Muscle of leg (tissue), 16 donors: ENCODE measurements around the gene CIBAR2. TPM values are rescaled to one million over a fixed set of nuclear protein-coding genes. Genes with fewer than 3 reads are reported as not detected.

Experiments
- DNase-seq: peaks from one replicate; pipeline ENCODE4 v3.0.0; 2013
- H3K27ac ChIP-seq: one replicate; pipeline ENCODE4 v1.5.1; 2013; ENCODE audit warnings: mild to moderate bottlenecking, low read length, control low read depth
- H3K27me3 ChIP-seq: one replicate; pipeline ENCODE4 v1.6.1; 2013; ENCODE audit warnings: low read length; ENCODE audit not compliant: control insufficient read depth, insufficient read depth
- H3K36me3 ChIP-seq: one replicate; pipeline ENCODE4 v1.6.1; 2013; ENCODE audit warnings: low read length; ENCODE audit not compliant: control insufficient read depth, insufficient read depth
- H3K4me1 ChIP-seq: one replicate; pipeline ENCODE4 v1.6.1; 2013; ENCODE audit warnings: low read length; ENCODE audit not compliant: control insufficient read depth, insufficient read depth
- H3K4me3 ChIP-seq: one replicate; pipeline ENCODE4 v1.5.1; 2013; ENCODE audit warnings: low read length, control low read depth
- H3K9me3 ChIP-seq: replicated peaks from 2 replicates; pipeline ENCODE4 v1.6.1; 2013; ENCODE audit warnings: low read depth, low read length; ENCODE audit not compliant: control insufficient read depth
- WGBS: methylation state at CpG from one replicate; pipeline ENCODE4 v1.1.5; 2013; ENCODE audit warnings: missing lambda C conversion rate; ENCODE audit not compliant: insufficient coverage; 5-methylcytosine and 5-hydroxymethylcytosine counted together
- long read RNA-seq, 11 donors: transcript quantifications; one replicate each; lab custom pipeline, GENCODE V29; 2026
- polyA plus RNA-seq, 8 donors: library from polyadenylated mRNA; unstranded; fragments of 120-200 nt; gene quantifications; one replicate each; pipeline versions ENCODE4 v1.2.1 to v1.2.3, GENCODE V29; 2013; ENCODE audit warnings: inconsistent platforms in 1 of 8, low replicate concordance in 1 of 8; ENCODE audit not compliant: insufficient read length in 8 of 8, insufficient read depth in 1 of 8
- total RNA-seq: library from RNA; stranded (reverse); fragments of 120-200 nt; gene quantifications from one replicate; pipeline ENCODE4 v1.2.4, GENCODE V29; 2013

The CIBAR2 gene
- total RNA-seq (not detected), polyA plus RNA-seq (under 1 TPM in 2 of 8 donors, not detected in 6; 0.18 to 0.30 TPM)
- long read RNA-seq, donor 1 = 0 reads
- long read RNA-seq, donor 2 = 0 reads
- long read RNA-seq, donor 3 = 0 reads
- long read RNA-seq, donor 4 = 0 reads
- long read RNA-seq, donor 5 = 0 reads
- long read RNA-seq, donor 6 = 0 reads
- long read RNA-seq, donor 7 = 0 reads
- long read RNA-seq, donor 8 = 0 reads
- long read RNA-seq, donor 9 = 0 reads
- long read RNA-seq, donor 10 = 0 reads
- long read RNA-seq, donor 11 = 0 reads

GRCh38 chr16:85112364-85112763 is at the start of gene CIBAR2:
Gene CIBAR2 (minus strand): TSS chr16:85112472. CDS start chr16:85112352, 120 bp downstream.
- Histone ChIP-seq H3K4me3 (no peak within 1 kb of the TSS), H3K27me3 (peaks cover 6% of the 10 kb centered on the region), H3K27ac (no peak within 1 kb of the TSS), H3K9me3 (no peaks in the 10 kb centered on the region), H3K4me1 (peaks cover 7% of the 10 kb centered on the region), H3K36me3 (no peaks in the 10 kb centered on the region)
- DNase-seq = no peak
- WGBS = 56% methylated on average over 15 of the region's 15 CpGs

DNA sequence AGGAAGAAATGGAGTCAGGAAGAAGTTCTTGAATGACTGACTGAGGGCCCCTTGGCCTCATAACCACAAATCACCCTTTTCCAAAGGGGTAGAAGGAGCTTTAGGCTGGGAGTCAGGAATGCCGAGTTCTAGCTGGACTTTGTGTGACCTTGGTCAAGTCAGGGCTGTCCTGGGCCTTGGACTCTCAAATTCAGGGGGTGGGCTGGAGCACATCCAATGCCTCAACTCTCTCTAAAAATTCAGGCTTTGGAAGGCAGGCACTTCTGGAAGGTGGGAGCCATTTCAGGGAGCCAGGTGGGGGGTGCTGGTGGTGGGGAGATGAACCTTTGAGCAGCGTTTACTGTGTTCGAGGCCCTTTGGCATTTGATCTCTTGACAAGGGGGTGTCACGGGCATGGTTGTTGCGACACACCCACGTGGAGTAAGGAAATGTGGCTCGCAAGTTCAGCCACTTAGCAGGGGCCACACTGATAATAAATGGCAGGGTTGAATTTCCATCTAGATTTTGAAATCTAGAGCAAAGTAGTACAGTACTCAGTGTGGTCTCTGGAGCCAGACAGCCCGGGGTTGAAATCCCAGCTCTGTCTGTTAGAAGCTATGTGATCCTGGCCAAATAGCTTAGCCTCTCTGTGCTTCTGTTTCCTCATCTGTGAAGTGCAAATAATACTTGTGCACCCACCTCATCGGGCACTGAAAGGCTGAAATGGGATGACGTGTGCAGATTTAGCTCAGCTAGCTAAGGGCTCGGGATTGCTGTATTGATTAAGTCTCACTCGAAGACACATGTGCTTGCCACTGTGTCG is 47.1 kb upstream of the CIBAR2 start:
- peaks cover 85% of the 10 kb centered on the region for H3K4me1 ChIP-seq
- peak overlapping the region; percentile 93 for H3K27ac ChIP-seq
- WGBS = 53% methylated on average over 8 of the region's 13 CpGs
- H3K4me3 ChIP-seq = no peak overlapping the region
- H3K27me3 ChIP-seq = no peaks in the 10 kb centered on the region
- H3K9me3 ChIP-seq = no peaks in the 10 kb centered on the region
- no peaks in the 10 kb centered on the region for H3K36me3 ChIP-seq
- DNase-seq = no peak

GRCh38 chr16:85158743-85159178 is 46.5 kb upstream of the CIBAR2 start:
- no peak overlapping the region for H3K4me3 ChIP-seq
- peak overlapping the region; percentile 93 for H3K27ac ChIP-seq
- no peaks in the 10 kb centered on the region for H3K27me3 ChIP-seq
- WGBS = 25% methylated on average over 9 of the region's 14 CpGs
- H3K36me3 ChIP-seq = no peaks in the 10 kb centered on the region
- no peaks in the 10 kb centered on the region for H3K9me3 ChIP-seq
- peak; percentile 75 for DNase-seq
- peaks cover 85% of the 10 kb centered on the region for H3K4me1 ChIP-seq

DNA sequence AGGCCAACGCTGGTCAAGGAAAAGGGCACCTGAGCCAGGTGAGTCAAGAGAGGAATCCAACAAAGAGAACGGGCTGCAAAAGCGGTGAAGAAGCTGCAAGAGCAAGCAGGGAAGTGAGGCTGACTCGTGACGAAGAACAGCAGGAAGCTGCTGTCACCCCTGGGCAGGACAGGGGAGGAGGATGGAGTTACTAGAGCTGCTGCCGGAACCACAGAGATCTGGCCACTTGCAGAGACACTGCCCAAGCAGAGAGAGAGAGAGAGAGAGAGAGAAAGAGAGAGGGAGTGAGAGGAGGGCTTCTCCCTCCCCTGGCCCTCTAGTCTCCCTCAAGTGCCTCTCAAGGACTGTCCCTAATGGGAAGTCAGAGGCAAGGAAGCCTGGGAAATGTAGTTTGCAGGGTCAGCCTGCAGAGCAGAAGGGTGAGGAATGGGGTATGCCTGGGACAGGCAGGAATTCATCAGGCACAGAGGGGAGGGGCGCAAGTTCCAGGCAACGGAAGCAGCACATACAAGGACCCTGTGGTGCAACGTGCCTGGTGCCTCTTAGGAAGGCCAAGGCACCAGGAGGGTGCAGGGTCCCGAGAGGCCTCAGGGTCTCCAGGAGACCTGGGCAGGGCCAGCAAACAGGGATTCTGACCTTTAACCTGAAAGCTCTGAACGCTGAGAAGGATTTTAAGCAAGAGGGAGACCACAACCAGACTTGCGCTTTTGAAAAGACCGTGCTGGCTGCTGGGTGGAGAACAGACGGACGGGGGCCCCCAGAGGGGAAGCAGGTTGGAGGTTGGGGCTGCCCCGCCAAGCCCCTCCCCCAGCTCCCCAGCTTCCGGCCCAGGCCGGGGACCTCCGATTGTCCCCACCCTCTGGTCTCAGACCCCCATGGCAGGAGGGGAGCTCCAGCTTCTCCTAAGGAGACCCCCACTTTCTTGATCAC is 45.8 kb upstream of the CIBAR2 start:
- Histone ChIP-seq H3K27ac (peak overlapping the region; percentile 93), H3K4me1 (peaks cover 85% of the 10 kb centered on the region), H3K4me3 (no peak overlapping the region), H3K27me3 (no peaks in the 10 kb centered on the region), H3K36me3 (no peaks in the 10 kb centered on the region), H3K9me3 (no peaks in the 10 kb centered on the region)
- WGBS = 33% methylated on average over 17 of the region's 19 CpGs
- DNase-seq = peak; percentile 73

- no peak for DNase-seq
- Histone ChIP-seq H3K36me3 (no peaks in the 10 kb centered on the region), H3K4me1 (peaks cover 85% of the 10 kb centered on the region), H3K4me3 (no peak overlapping the region), H3K27me3 (no peaks in the 10 kb centered on the region), H3K27ac (peak overlapping the region; percentile 93), H3K9me3 (no peaks in the 10 kb centered on the region)
- WGBS = 65% methylated on average over 4 of the region's 8 CpGs
These were observed 45.1 kb upstream of the CIBAR2 start for GRCh38 chr16:85157372-85157771.

DNA sequence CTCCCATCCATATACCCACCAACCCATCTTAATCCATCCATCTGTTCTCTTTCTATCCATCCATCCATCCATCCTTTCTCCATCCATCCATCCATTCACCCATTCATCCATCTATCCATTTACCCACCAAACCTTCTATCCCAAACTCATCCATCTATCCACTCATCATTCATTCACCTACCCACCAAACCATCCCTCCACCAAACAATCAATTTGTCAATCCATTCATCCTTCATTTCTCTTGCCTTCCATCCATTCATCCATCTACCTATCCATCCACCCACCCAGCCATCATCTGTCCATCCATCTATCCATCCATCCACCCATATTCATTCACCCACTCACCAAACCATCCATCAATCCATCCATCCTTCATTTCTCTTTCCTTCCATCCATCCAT is 44.6 kb upstream of the CIBAR2 start:
- no peak overlapping the region for H3K4me3 ChIP-seq
- H3K4me1 ChIP-seq = peaks cover 85% of the 10 kb centered on the region
- DNase-seq = no peak
- peak overlapping the region; percentile 93 for H3K27ac ChIP-seq
- H3K9me3 ChIP-seq = no peaks in the 10 kb centered on the region
- H3K27me3 ChIP-seq = no peaks in the 10 kb centered on the region
- no peaks in the 10 kb centered on the region for H3K36me3 ChIP-seq

DNA sequence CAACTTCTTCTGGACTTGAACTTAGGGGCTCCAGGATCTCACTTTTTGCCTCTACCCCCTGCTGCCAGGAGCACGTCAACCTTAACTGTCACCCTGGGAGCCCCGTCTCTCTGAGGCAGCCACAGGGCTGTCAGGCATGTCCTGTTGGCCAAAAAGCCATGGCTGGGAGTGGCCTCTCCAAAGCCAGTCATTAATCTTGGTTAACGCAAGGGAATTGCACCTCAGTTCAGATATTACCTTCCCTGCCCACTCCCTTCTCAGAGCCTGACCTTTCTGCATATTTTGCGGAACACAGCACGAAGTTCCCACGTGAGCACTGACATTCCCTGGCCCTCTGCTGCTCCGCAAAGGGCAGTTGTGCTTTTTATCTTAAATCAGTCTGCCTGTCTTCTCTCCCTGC is 44.2 kb upstream of the CIBAR2 start:
- peak overlapping the region; percentile 8 for H3K27ac ChIP-seq
- no peak for DNase-seq
- WGBS = 83% methylated on average over 7 of the region's 7 CpGs
- no peaks in the 10 kb centered on the region for H3K36me3 ChIP-seq
- H3K4me3 ChIP-seq = no peak overlapping the region
- peaks cover 85% of the 10 kb centered on the region for H3K4me1 ChIP-seq
- no peaks in the 10 kb centered on the region for H3K27me3 ChIP-seq
- no peaks in the 10 kb centered on the region for H3K9me3 ChIP-seq

- DNase-seq = peak; percentile 86
- H3K9me3 ChIP-seq = no peaks in the 10 kb centered on the region
- WGBS = 40% methylated on average over 10 of the region's 12 CpGs
- peaks cover 85% of the 10 kb centered on the region for H3K4me1 ChIP-seq
- peak overlapping the region; percentile 90 for H3K27ac ChIP-seq
- no peak overlapping the region for H3K4me3 ChIP-seq
- H3K27me3 ChIP-seq = no peaks in the 10 kb centered on the region
- H3K36me3 ChIP-seq = no peaks in the 10 kb centered on the region
These were observed 41.4 kb upstream of the CIBAR2 start for GRCh38 chr16:85153656-85154091.

- Histone ChIP-seq H3K27me3 (no peaks in the 10 kb centered on the region), H3K9me3 (no peaks in the 10 kb centered on the region), H3K27ac (peak overlapping the region; percentile 90), H3K4me3 (no peak overlapping the region), H3K36me3 (no peaks in the 10 kb centered on the region), H3K4me1 (peaks cover 85% of the 10 kb centered on the region)
- WGBS = 95% methylated on average over 3 of the region's 8 CpGs
- DNase-seq = no peak
These were observed 40.8 kb upstream of the CIBAR2 start for GRCh38 chr16:85153046-85153445.
